Esophagus squamous epithelium (tissue), 5 donors: ENCODE results near the gene CALM3. TPM values are rescaled to one million over a fixed set of nuclear protein-coding genes. Genes with fewer than 3 reads are reported as not detected.

Source experiments
- DNase-seq: peaks from one replicate; lab custom pipeline; 2025; lab: John Stamatoyannopoulos, UW
- H3K27ac ChIP-seq, 4 donors: fragments of 200-600 bp; sonication (generic); one replicate each; pipeline ENCODE4 v1.5.1; 2016 to 2019; ENCODE audit warnings: mild to moderate bottlenecking in 1 of 4
- H3K27me3 ChIP-seq, 4 donors: fragments of 200-600 bp; sonication (generic); 1 replicate in 3 of 4; 2 replicates in 1 of 4; pipeline versions ENCODE4 v1.5.1 to v1.6.0; 2017 to 2021; ENCODE audit warnings: antibody characterized with exemption in 1 of 4
- H3K36me3 ChIP-seq, 3 donors: fragments of 200-600 bp; sonication (generic); one replicate each; pipeline ENCODE4 v1.5.1; 2016 to 2019
- H3K4me1 ChIP-seq, 3 donors: fragments of 200-600 bp; sonication (generic); one replicate each; pipeline ENCODE4 v1.5.1; 2017 to 2019
- H3K4me3 ChIP-seq, 4 donors: fragments of 200-600 bp; sonication (generic); 1 replicate in 3 of 4; 2 replicates in 1 of 4; pipeline ENCODE4 v1.5.1; 2016 to 2019; ENCODE audit warnings: mild to moderate bottlenecking in 2 of 4, moderate library complexity in 1 of 4
- H3K9me3 ChIP-seq, 3 donors: fragments of 200-600 bp; sonication (generic); one replicate each; pipeline ENCODE4 v1.5.1; 2016 to 2019
- CTCF ChIP-seq, 6 experiments: fragments of 450-650 bp in 4 of 6; fragments of 200-600 bp in 2 of 6; sonication (generic) in 2 of 6; IDR thresholded peaks; one replicate each; pipeline ENCODE4 v1.5.1; 2016 to 2019; ENCODE audit warnings: antibody characterized with exemption in 6 of 6, mild to moderate bottlenecking in 4 of 6, moderate library complexity in 4 of 6
- POLR2A ChIP-seq, 4 donors: fragments of 450-650 bp; IDR thresholded peaks; one replicate each; pipeline ENCODE4 v1.6.1; 2017; ENCODE audit warnings: antibody characterized with exemption in 4 of 4, mild to moderate bottlenecking in 4 of 4, moderate library complexity in 3 of 4
- WGBS, 2 donors: methylation state at CpG; one replicate each; pipeline ENCODE4 v1.1.5; 2018; 5-methylcytosine and 5-hydroxymethylcytosine counted together
- intact Hi-C: fragments of 100-400 bp; cut with DNase I; formaldehyde crosslinking; loops from one replicate; pipeline ENCODE4 v1.15.0; 2022
- total RNA-seq, 4 donors: library from RNA; depleted of rRNA; stranded (reverse); fragments of >200 nt; gene quantifications; one replicate each; pipeline ENCODE4 v1.1.0, GENCODE V29; 2016
- donor health status: DM: yes; HTN: yes; CAD: no.

The CALM3 gene
- total RNA-seq, 4 donors from 2014 or later, result 61.9 to 147 (median 84.6) TPM

DNA sequence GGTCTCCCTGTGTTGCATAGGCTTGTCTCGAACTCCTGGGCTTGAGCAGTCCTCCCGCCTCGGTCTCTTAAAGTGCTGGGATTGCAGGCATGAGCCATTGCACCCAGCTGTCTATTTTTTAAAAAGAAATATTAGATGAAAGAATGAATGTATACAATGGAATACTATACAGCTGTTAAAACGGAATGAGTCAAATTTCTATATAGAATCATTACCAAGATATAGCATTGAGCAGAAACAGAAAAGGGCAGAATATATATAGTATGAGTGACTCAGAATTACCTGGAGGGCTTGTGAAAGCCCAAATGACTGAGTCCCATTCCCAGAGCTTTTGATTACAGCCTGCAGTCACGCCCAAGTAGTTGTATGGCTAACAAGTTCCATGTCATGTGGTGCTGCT, 55.4 kb downstream of the CALM3 start:
- WGBS, 2 donors, result 83% methylated on average over 3 to 5 of the region's 5 CpGs
- no peak for DNase-seq
- no peaks in the 10 kb centered on the region for H3K36me3 ChIP-seq
- peak overlapping the region in 1 of 4 donors; percentile 76 for H3K27ac ChIP-seq
- H3K9me3 ChIP-seq, result no peaks in the 10 kb centered on the region
- H3K27me3 ChIP-seq, result peaks cover 3 to 56% (median 8%) of the 10 kb centered on the region in 4 donors
- no peak overlapping the region for H3K4me3 ChIP-seq
- peaks cover 13 to 50% (median 16%) of the 10 kb centered on the region in 3 donors for H3K4me1 ChIP-seq
- TF ChIP-seq CTCF (IDR thresholded peaks at IDR 0.05) (no peak), POLR2A (IDR thresholded peaks at IDR 0.05) (no peak)
- intact Hi-C loops, result no loop called here

DNA sequence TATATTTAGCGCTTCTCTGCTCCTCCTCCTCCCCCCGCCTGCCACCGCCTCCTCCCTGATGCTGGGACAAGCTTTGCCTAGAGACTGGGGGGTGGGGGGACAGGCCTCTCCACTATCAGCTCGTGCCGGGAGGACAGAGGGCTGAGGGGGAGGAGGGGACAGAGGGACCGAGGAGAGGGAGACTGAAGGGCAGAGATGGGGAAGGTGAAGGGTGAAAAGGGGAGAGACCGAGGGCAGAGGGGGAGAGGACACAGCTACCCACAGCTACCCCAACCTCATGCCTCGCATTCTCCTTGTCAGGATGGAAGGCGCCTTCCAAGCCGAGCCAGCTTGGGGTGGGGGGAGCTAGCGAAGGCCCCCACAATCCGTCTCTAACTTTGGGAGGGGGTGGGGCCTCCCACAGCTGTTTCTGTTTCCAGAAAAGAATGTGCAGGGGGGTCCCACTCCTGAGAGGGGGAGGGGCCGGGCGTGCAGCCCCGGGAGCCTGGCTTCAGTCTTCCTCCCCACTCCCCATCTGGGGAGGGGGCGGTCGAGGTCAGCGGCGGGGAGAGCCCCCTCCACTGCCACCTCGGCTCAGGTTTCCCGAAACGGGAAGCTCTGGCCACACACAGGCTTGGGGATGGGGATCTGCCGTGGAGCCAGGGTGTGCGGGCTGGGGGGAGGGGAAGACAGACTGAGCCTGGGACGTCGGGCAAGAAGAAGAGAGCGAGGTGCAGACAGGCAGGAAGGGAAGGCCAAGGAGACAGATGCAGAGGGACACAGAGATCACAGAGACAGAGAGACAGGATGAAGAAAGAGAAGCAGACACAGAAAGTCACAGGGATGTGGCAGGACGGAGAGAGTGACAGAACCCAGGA, 58.2 kb downstream of the CALM3 start:
- no peak for DNase-seq
- no peaks in the 10 kb centered on the region for H3K9me3 ChIP-seq
- TF ChIP-seq CTCF (IDR thresholded peaks at IDR 0.05) (no peak), POLR2A (IDR thresholded peaks at IDR 0.05) (no peak)
- peaks cover 19 to 51% (median 20%) of the 10 kb centered on the region in 3 donors for H3K4me1 ChIP-seq
- peaks cover 3 to 46% (median 8%) of the 10 kb centered on the region in 4 donors for H3K27me3 ChIP-seq
- H3K4me3 ChIP-seq, result peak overlapping the region in 3 of 4 donors; percentile 55 to 78 (median 64)
- H3K36me3 ChIP-seq, result no peaks in the 10 kb centered on the region
- intact Hi-C loops, result loop anchor here (5.0 kb wide), 1 partner anchor 37 kb away; no protein-coding TSS in a partner anchor
- H3K27ac ChIP-seq, result peak overlapping the region; percentile 62 to 86 (median 80)
- 6 to 9% methylated on average over 15 of the region's 28 CpGs for WGBS, 2 donors

DNA sequence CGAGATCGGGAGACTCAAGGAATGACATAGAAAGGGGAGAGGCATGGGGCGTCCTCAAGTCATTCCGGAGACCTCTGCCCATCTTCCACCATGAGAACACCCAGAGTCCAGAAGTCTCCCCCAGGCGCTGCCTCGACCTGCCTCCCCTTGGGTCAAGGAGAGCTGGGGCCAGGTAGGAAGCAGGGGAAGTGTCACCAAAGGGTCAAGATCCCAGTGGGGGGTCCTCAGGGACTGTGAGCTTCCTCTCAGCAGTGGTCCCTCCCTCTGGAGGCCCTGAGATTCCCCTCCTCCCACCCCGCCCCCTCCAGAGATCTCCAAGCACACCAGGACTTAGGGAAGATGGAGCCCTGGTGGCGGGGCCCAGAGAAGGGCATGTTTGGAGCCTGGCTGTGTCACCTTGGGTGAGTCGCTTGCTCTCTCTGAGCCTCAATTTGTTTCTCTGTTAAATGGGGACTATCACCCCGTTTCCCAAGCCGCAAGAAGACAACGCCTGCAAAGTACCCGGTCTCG, 58.9 kb downstream of the CALM3 start:
- DNase-seq, result no peak
- WGBS, 2 donors, result 2 to 13% methylated on average over 8 to 10 of the region's 14 CpGs
- Histone ChIP-seq H3K27ac (peak overlapping the region; percentile 62 to 86 (median 80)), H3K4me3 (peak overlapping the region; percentile 50 to 78 (median 60)), H3K9me3 (no peaks in the 10 kb centered on the region), H3K27me3 (peaks cover 3 to 39% (median 8%) of the 10 kb centered on the region in 4 donors), H3K4me1 (peaks cover 19 to 44% (median 20%) of the 10 kb centered on the region in 3 donors), H3K36me3 (no peaks in the 10 kb centered on the region)
- intact Hi-C loops, result loop anchor here (5.0 kb wide), 1 partner anchor 38 kb away; no protein-coding TSS in a partner anchor
- TF ChIP-seq POLR2A (IDR thresholded peaks at IDR 0.05) (no peak), CTCF (IDR thresholded peaks at IDR 0.05) (no peak)

Other genes starting within 250 kb of the CALM3 start
- gene CCDC8, start 187.8 kb upstream of the CALM3 start, total RNA-seq, result 1 to 10 TPM in 1 of 4 donors, under 1 TPM in 3; 0.53 to 1.7 (median 0.62) TPM
- gene PNMA8C, start 172.4 kb upstream of the CALM3 start, total RNA-seq, result not detected
- gene PNMA8A, start 129.8 kb upstream of the CALM3 start, total RNA-seq, result under 1 TPM in 1 of 4 donors, not detected in 3; 0.38 TPM
- 1 to 10 TPM in 1 of 4 donors, under 1 TPM in 3; 0.13 to 1.1 (median 0.79) TPM for gene PNMA8B, start 105.5 kb upstream of the CALM3 start, total RNA-seq
- gene PTGIR, start 23.8 kb downstream of the CALM3 start, total RNA-seq, result 1 to 10 TPM in 2 of 4 donors, under 1 TPM in 1, not detected in 1; 0.57 to 3.0 (median 1.1) TPM
- not detected for gene GNG8, start 34.9 kb downstream of the CALM3 start, total RNA-seq
- gene DACT3, start 59.9 kb downstream of the CALM3 start, total RNA-seq, result 1 to 10 TPM in 2 of 4 donors, under 1 TPM in 2; 0.22 to 5.7 (median 1.8) TPM
- 10 to 100 TPM; 28.8 to 54.2 (median 31.8) TPM for gene PRKD2, start 115.8 kb downstream of the CALM3 start, total RNA-seq
- 10 to 100 TPM in 1 of 4 donors, 1 to 10 TPM in 3; 5.6 to 12.6 (median 9.3) TPM for gene FKRP, start 144.7 kb downstream of the CALM3 start, total RNA-seq
- gene STRN4, start 145.1 kb downstream of the CALM3 start, total RNA-seq, result 10 to 100 TPM; 60.1 to 86.4 (median 69.7) TPM
- 100 to 1,000 TPM in 3 of 4 donors, 10 to 100 TPM in 1; 97.3 to 156 (median 114) TPM for gene SLC1A5, start 187.3 kb downstream of the CALM3 start, total RNA-seq
- 100 to 1,000 TPM in 3 of 4 donors, 10 to 100 TPM in 1; 83.0 to 230 (median 133) TPM for gene AP2S1, start 249.5 kb downstream of the CALM3 start, total RNA-seq